ENCODE results near the gene VSTM2B.

GRCh38 chr19:29576046-29576606 is 50.3 kb downstream of the VSTM2B start:
- TF ChIP-seq CTCF (IDR thresholded peaks at IDR 0.05) (no peak), POLR2A (IDR thresholded peaks at IDR 0.05) (no peak)

Measured in heart left ventricle (tissue), 13 donors.